T47D (cell line): ENCODE results near the gene MYG1.

Source experiments
- DNase-seq, 2 experiments: peaks; one replicate each; pipeline versions ENCODE4 v3.0.0 to v3.0.0-alpha.2; 2011 to 2012; ENCODE audit warnings: low read depth in 1 of 2, low spot score in 1 of 2
- JUND ChIP-seq: IDR thresholded peaks from 2 replicates; pipeline ENCODE4 v1.6.1; 2012; ENCODE audit warnings: low read depth
- in situ Hi-C: cut with HindIII; loops from 2 replicates; pipeline ENCODE4 v1.10.0; 2016; ENCODE audit warnings: low sequenced_read_pairs, low pct_unique_long_range_greater_than_20kb

Gene MYG1

GRCh38 chr12:53338916-53339315 is 39.4 kb downstream of the MYG1 start:
- in situ Hi-C loops, result no loop called here
- DNase-seq, result no peak
- TF ChIP-seq JUND, result no peak

DNA sequence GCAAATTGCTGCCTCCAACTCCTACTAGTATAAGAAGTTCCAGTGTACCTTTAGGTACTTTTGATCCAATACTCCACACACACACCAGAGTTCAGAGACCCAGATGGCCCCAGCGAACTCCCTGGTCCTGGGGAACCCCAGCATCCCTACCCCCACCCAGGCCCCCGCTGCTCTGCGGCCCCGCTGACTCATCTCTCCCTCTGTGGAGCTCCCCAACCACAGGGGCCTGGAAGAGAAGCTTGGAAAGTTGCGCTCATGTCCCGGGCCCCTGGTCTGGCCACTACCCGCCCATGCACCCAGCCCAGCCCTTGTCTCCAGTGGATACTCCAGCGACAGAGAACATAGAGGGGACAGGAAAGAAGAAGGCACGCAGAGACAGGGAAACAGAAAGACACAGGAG is 40.9 kb downstream of the MYG1 start:
- TF ChIP-seq JUND, result no peak
- in situ Hi-C loops, result no loop called here
- DNase-seq, result no peak

GRCh38 chr12:53343449-53343848 is 44.0 kb downstream of the MYG1 start:
- DNase-seq, result no peak
- TF ChIP-seq JUND, result no peak
- in situ Hi-C loops, result no loop called here

GRCh38 chr12:53343969-53344368 is 44.5 kb downstream of the MYG1 start:
- no peak for DNase-seq
- in situ Hi-C loops, result no loop called here
- TF ChIP-seq JUND, result no peak

GRCh38 chr12:53344487-53344823 is 45.0 kb downstream of the MYG1 start:
- in situ Hi-C loops, result no loop called here
- TF ChIP-seq JUND, result no peak
- no peak for DNase-seq

DNA sequence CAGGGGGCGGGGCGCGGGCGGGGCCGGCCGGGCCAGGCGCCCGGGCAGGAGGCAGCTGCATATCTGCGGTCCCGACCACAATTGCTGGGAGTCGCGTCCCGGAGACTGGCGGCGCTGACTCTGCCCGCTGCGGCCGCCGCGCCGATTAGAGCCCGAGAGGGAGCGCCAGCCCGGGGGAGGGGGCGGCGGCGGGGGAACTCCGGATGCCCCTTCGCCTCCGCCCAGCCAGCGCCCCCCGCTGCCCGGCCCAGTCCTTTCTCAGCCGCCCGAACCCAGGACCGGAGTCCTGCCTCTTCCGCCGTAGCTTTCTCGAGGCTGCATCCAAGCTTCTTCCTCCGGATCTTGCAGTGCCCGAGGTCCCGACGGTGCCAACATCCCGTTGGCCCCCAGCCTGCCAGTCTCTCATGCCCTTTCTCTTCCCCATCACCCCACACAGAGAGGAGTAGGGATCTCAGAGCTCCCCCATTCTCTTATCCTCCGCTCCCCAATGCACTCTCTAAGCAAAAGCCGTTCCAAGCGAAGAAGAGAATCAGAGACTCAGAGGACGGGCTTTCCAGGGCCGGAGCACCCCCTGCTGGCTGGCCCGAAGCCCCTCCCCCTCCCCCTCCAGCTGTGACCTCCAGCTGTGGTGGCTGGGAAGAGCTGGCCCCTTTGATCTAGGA is 45.5 kb downstream of the MYG1 start:
- DNase-seq, result peak; percentile 60 to 74
- in situ Hi-C loops, result no loop called here
- TF ChIP-seq JUND, result no peak

DNA sequence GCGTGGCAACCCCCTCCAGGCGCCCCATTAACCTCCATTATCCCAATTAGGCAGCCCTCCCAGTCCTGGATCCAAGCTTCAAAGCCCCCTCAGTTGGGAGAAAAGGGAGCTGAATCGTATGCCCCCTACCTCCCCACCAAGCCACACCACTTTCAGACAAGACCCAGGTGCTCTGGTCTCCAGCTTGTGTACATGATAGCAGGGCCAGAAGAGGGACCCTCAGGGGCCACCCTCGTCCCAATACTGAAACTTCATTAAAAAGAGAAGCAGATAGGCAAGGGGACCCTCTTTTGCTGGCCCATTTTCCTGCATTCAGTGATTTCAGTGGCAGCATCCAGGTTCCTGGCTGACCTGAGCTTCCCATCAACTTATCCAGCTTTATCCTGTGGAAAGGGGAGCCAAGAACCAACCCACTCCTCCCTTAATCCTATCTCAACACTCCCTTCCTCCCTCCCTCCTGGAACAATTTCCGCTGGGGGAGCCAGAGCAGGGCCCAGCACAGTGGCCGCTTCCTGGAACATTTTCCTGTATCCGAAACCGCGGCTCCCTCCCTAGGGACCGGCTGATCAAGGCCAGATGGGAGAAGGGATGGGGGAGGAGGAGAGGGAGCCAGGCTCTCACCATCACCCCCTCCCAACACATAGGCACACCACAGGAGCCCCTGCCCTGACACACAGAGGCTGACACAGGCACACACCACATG is 46.1 kb downstream of the MYG1 start:
- DNase-seq, result no peak
- TF ChIP-seq JUND, result no peak
- in situ Hi-C loops, result no loop called here

DNA sequence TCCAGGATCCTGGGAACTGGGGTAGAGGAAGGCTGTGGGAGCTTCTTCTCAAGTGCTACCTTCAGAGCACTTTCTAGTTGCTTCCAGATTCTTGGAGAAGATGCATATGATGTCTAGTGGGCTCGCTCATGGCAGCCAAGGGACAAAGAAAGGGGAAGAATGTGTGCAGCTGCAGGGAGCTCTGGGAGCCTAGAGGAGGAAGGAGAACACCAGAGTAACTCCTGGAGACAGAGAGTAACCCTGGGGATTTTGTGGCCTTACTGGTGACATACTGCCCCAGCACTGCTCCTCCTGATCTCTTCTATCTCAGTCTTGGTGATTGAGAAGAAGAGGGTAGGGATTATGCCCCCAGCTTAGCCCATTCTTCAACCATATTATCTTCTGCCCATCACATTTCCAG is 47.0 kb downstream of the MYG1 start:
- in situ Hi-C loops, result no loop called here
- no peak for DNase-seq
- no peak for TF ChIP-seq JUND

- DNase-seq, result no peak
- in situ Hi-C loops, result no loop called here
These were observed 48.4 kb downstream of the MYG1 start for GRCh38 chr12:53347905-53348304.

DNA sequence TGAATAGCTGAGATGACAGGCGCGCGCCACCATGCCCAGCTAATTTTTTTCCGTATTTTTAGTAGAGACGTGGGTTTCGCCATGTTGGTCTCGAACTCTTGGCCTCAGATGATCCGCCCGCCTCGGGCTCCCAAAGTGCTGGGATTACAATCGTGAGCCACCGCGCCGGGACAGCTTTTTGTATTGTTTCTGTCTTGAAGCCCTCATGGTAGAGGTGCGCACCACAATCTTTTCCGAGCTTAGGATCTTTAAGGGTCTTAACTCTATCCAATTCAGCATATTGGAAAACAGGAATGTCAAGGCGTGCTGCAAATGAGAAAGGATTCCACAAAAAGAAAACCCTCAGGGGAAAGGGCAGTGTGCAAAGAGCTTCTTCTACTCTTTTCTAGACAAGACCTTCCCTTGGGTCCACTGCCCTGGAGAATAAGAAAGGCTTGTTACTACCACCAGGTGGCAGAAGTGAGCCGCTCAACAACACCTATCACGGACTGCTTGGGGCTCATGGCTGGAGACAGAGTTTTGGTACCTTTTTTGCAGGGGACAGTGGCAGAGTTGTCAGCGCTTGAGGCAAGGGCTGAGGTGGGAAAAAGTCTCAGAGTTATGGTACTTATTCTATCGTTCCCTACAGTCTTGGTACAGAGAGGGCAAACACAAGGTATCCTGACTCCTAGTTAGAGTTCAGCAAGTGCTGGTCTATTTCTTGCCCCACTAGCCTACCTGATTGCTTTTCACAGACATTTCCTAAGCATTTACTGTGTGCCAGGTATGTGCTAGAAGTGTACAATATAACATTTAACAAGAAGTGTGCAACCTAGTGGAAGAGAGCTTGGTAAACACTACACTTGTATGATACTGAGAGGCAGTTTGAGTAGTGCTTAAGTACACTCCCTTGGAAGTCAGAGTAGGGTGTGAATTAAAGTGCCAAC is 53.1 kb downstream of the MYG1 start:
- TF ChIP-seq JUND, result no peak
- peak; percentile 55 to 94 for DNase-seq
- in situ Hi-C loops, result no loop called here

More at GRCh38 chr12:53347905-53348304, 48.4 kb downstream of the MYG1 start:
- TF ChIP-seq JUND, result no peak

DNA sequence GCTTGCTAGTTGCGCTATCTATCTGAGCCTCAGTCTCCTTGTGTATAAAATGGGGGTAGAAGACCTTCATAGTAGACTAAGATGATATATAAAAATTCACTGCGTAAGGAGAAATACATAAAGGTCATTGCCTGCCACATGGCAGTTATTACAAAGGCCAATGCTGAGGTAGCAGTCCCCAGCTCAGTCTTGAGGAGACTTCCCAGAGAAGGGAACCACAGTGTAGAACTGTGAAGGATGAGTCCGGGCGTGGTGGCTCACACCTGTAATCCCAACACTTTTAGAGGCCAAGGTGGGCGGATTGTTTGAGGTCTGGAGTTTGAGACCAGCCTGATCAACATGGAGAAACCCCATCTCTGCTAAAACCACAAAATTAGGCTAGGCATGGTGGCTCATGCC is 53.8 kb downstream of the MYG1 start:
- no peak for DNase-seq
- in situ Hi-C loops, result no loop called here
- TF ChIP-seq JUND, result no peak

DNA sequence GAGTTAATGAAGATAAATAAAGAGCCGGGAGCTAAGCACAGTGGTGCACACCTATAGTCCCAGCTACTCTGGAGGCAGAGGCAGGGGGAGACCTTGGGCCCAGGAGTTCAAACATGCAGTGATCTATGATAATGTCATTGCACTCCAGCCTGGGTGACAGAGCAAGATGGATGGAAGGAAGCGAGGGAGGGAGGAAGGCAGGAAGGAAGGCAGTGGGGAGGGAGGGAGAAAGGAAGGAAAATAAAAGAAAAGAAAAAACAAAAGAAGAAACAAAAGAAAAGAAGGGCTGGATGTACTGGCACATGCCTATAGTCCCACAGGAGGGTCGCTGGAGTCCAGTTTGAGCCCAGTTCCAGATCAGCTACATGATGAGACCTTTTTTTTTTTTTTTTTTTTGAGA is 55.6 kb downstream of the MYG1 start:
- TF ChIP-seq JUND, result no peak
- in situ Hi-C loops, result no loop called here
- DNase-seq, result no peak
